ENCODE measurements around the gene FHL1.

The FHL1 gene

DNA sequence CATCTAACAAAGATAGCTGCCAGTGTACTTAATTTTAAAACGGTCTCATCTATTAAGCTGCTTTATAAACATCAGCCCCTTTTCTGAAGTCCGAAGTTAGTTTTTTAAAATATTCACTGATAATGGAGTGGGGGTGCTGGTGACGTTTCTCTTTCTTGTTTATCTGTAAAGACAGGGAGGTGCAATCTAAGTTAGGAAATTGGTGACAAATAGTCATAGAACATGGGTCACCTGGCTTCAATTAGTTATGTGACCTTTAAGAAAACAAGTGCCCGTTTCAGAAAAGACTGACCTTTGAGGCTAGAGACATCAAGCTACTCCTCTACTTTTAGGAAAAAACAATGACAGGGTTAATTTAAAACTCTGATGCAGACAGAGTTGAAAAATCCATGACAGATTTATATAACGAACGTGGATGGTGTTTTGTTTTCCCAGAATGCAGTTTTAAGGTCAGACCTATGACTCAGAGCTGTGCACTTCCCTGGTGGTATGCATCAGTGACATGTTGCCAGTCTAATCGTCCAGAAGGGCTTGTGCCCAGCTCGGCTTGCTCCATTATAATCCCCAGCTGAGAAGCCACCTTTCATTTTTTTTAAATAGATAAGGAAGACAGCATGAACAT is 38.2 kb downstream of the FHL1 start:
- no peak for DNase-seq (ENCODE audit: low read depth)

- DNase-seq (ENCODE audit: low read depth): no peak
These were observed 38.7 kb downstream of the FHL1 start for GRCh38 chrX:136186023-136186413.

GRCh38 chrX:136189222-136189621 is 41.9 kb downstream of the FHL1 start:
- DNase-seq (ENCODE audit: low read depth): no peak

DNA sequence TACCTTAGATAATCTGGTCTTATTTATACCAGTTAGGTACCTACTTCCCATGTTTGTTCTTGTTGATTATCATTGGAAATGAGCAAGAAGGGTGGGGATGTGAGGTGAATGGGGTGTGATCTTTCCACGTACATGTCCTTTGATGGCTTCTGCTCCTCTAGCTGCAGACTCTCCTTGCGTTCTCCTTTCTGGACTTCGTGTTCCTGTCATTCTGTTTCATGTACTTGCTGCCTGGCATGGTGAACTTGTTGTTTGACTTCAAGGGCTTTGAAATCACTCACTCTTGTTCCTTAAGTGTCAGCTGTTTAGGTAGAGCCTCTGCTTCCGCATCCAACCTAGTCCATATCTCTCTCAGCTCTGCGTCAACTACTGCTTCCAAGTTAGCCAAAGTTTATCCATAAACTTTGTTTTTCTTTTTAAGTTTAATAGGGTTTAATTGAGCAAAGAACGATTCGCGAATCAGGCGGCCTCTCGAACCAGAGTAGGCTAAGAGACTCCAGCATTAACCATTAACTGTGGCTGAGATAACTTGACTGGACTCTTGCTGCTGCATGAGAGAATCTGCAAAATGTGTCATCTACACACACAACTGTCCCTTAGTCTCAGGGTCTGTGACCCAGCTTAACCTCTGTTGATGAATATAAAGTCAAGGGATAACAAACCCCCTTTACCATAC is 42.8 kb downstream of the FHL1 start:
- DNase-seq (ENCODE audit: low read depth): no peak

DNA sequence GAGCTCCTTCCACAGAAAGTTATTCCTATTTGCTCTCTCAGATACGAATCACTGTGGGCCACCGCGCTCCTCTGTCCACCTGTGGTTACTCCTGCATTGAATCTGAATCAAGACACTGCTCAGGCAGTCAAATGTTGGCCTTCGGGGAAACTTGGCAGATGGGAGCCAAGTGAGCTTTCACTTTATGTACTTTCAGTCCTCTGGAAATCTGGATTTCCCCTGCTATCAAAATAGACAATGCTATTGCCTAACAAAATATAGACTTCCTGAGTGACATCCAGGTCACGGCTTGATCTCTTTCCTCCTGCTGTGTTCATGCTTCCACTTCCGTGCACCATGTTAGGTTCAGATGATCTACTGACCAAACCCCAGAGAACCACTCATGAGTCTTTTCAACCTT is 43.8 kb downstream of the FHL1 start:
- no peak for DNase-seq (ENCODE audit: low read depth)

- DNase-seq (ENCODE audit: low read depth): no peak
These were observed 44.8 kb downstream of the FHL1 start for GRCh38 chrX:136192135-136192534.

GRCh38 chrX:136192839-136193414 is 45.6 kb downstream of the FHL1 start:
- DNase-seq (ENCODE audit: low read depth): no peak

DNA sequence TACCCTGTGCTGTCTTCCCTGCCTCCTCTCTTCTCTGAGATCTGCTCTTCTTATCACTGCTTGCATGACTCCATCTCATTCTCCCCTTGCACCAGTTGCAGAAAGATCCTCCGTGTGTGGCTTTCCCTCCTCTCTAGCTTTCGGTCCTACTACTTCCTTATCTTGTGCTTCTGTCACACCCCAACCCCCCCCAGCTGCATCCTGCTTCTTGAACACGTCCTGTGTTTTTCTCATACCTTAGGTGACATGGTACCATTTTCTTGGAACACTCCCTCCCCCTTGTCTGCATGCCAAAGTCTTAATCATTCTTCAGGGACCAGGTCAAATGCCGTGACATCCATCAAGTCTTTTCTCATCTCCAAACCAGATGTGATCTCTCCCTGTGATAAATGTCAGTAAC is 46.4 kb downstream of the FHL1 start:
- DNase-seq (ENCODE audit: low read depth): no peak

GRCh38 chrX:136194536-136194935 is 47.2 kb downstream of the FHL1 start:
- no peak for DNase-seq (ENCODE audit: low read depth)

DNA sequence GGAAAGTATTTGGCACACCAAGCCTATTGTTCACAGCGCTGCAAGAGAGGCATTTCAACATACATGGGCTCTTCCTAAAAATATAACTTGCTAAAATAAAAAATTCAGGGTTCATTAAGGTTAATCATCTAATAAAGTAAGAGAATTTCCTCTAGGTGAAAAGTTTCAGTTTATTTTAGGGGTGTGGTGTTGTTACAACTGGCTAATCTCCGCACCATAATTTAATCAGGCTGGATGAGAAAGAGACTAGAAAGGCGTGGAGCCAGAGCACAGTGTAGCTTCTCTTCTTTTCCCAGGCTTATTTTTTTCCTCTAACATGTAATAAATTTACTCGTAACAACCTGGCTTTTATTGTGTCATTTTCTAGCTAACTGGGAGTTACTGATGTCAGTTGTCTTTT is 47.9 kb downstream of the FHL1 start:
- no peak for DNase-seq (ENCODE audit: low read depth)

- DNase-seq (ENCODE audit: low read depth): no peak
These were observed 49.4 kb downstream of the FHL1 start for GRCh38 chrX:136196691-136197155.

DNA sequence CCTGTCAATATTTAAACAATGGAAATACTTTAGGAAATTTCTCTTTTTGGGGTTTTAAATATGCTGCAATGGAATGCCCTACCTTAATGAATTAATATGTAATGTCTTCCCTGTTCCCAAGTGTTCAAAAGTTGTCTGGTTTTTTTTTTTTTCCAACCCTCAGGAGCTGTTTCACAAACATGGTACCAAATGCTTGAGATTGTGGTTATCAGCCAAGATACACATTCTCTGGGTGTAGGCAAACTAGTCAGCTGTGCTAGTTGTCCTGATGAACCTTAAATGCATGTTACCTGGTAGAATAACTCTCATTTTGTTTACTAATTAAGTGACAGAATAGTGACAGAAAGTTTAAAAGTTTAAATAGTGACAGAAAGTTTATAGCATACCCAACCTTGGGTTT is 50.7 kb downstream of the FHL1 start:
- no peak for DNase-seq (ENCODE audit: low read depth)

DNA sequence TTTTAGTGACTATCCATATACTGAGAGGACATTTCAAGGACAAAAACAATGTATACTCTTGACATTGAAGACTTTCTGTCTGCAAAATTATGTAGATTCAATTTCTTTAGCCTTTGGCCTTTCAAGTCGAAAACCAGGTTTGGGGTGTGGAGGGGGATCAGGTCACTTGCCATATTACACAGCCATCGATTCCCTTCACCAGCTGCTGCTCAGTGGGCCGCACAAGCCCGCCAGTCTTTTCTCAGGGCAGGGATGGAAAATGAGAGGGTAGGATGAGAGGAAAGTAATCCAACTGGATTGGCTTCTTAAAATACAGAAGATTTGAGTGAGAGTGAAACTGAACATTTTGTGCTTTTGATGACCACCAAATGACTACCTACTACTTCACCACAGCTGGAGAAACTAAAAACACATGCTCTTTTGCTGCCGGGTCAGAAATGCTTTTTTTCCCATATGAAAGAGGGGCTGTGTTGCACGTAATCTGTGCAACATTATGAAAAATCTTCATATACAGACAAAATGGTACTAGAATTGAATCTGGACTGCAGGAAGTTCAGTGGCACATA is 51.4 kb downstream of the FHL1 start:
- DNase-seq (ENCODE audit: low read depth): no peak

DNA sequence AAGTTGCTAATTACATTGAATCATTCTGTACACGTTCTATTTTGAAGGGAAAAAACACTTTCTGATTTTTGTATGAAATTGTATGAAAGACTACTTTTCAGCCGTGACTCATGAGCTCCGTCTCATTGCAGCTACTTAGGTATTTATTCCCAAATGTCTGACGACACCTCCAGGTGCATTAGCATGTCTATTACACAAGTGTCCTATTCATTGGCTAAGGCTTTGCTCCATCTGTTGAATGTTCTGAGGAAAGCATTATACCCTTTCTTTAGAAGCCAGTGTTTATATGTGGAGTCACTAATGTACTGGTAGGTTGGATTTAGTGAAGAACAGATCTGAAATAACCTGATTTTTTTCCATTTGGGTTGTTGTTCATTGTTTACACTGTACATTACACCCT is 52.0 kb downstream of the FHL1 start:
- DNase-seq (ENCODE audit: low read depth): no peak

DNA sequence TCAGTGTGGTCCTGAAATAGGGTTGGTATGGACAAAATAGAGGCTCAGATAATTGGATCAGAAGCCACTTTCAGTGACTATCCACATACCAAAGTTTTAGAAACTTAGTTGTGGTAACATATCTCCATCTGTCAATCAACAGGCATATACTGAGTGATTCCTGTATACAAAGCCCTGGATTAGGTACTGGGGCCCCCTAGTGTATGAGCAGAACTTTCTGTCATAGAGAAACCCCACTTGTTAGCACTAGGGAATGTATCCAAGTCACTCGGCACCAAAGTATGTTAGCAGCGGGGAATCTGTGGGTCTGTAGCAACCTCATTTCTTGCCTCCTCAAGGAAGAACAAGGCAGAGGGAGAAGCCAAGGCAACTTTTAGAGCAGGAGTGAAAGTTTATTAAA is 53.1 kb downstream of the FHL1 start:
- DNase-seq (ENCODE audit: low read depth): no peak

DNA sequence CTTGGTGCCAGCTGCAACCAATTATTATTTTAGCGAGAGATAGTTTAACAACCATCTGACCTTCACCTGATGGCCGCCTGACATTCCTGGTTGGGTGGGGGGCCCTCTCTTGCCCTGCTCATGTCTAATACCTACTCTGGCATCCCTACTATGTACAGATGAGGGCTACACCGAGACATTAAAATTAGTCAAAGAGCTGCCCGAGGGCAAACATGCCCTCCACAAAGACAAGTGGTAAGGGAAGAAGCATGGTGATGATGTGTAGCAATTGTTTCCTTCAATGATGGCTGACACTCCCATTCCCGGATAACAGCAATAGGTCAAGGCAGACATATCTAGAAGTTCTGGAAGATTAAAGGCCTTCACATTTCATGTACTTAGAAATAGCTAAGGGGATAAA is 54.3 kb downstream of the FHL1 start:
- DNase-seq (ENCODE audit: low read depth): no peak

- DNase-seq (ENCODE audit: low read depth): no peak
These were observed 55.6 kb downstream of the FHL1 start for GRCh38 chrX:136202889-136203288.

- DNase-seq (ENCODE audit: low read depth): no peak
These were observed 56.1 kb downstream of the FHL1 start for GRCh38 chrX:136203438-136203837.

- DNase-seq (ENCODE audit: low read depth): no peak
These were observed 56.6 kb downstream of the FHL1 start for GRCh38 chrX:136203951-136204350.

GRCh38 chrX:136204571-136204970 is 57.2 kb downstream of the FHL1 start:
- no peak for DNase-seq (ENCODE audit: low read depth)

DNA sequence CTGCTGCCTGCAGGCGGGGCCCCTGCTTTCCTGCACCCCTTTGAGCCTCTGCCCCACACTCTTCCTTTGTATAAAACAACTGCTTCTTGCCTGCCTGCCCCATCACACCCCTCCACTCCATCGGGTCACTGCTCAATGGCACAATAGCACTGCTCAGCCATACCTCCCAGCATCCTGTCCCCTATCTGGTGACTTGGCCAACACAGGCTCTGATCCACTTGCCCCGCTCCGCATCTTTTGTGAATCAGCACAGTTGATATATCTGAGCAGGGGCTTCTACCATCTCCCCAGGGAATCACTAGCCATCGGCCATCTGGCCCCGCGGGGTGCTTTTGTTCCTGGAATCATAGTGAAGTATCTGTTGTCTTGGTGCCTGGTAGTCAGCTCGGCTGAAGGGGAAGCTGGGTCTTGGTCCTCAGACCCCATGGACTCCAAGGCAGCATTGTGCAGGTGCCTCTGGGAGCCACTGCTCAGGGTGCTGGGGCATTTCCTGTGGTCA is 58.6 kb downstream of the FHL1 start:
- DNase-seq (ENCODE audit: low read depth): no peak

- DNase-seq (ENCODE audit: low read depth): no peak
These were observed 59.6 kb downstream of the FHL1 start for GRCh38 chrX:136206916-136207315.

- DNase-seq (ENCODE audit: low read depth): no peak
These were observed 60.2 kb downstream of the FHL1 start for GRCh38 chrX:136207546-136207945.
